ENCODE data around the gene ROS1.

- TF ChIP-seq EZH2 (IDR thresholded peaks at IDR 0.05; ENCODE audit: borderline replicate concordance, low read length) = no peak
- TF ChIP-seq, protein P1, sequence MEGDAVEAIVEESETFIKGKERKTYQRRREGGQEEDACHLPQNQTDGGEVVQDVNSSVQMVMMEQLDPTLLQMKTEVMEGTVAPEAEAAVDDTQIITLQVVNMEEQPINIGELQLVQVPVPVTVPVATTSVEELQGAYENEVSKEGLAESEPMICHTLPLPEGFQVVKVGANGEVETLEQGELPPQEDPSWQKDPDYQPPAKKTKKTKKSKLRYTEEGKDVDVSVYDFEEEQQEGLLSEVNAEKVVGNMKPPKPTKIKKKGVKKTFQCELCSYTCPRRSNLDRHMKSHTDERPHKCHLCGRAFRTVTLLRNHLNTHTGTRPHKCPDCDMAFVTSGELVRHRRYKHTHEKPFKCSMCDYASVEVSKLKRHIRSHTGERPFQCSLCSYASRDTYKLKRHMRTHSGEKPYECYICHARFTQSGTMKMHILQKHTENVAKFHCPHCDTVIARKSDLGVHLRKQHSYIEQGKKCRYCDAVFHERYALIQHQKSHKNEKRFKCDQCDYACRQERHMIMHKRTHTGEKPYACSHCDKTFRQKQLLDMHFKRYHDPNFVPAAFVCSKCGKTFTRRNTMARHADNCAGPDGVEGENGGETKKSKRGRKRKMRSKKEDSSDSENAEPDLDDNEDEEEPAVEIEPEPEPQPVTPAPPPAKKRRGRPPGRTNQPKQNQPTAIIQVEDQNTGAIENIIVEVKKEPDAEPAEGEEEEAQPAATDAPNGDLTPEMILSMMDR (IDR thresholded peaks at IDR 0.05; ENCODE audit: low read length) = no peak
Observed at GRCh38 chr6:117373211-117373813, 52.4 kb downstream of the ROS1 start.

Measured in OCI-LY1 (cell line).